ENCODE data around the gene ACP1. TPM values are rescaled to one million over a fixed set of nuclear protein-coding genes. Genes with fewer than 3 reads are reported as not detected.

The ACP1 gene
- 91.1 and 110 TPM in 2 replicates for total RNA-seq

GRCh38 chr2:264493-265468, at the start of gene ACP1:
Gene ACP1 (plus strand): TSS chr2:264947. CDS start chr2:264965, 18 bp downstream.

DNA sequence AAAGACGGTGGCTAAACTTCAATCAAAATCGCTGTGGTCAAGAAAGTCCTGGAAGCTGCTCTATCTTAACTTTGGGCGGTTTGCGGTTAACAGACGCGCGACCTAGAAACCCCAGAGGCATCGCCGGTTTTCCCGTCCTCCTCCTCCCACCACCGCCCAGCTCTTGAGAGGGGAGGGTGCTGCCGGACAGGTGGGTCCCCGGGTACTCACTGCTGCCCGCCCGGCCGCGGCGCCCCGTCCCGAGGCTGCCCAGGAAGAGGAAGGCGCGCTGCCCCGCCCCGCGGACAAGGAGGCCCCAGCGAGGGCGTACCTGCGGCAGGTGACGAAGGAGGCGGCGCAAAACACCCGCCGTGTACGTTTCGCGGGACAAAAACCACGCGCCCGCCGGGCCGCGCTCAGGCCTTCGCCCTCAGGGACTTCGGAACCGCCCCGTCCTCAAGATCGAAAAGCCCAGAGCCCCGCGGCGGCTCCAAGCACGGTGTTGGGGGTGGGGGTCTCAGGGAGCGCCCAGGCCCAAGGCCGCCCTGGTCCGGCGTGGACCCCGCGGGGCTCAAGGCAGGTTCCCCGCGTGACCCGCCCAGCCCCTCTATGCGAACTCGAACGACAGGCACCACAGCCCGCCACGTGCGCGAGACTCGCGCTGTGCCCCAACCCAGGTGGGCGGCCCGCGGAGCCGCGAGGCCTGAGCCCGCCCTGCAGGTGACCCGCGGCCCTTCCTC, 814 bp upstream of the ACP1 start, which contains the start of gene SH3YL1:
Gene SH3YL1, minus strand, starts transcription at position 259 of the 719 bp plus-strand sequence. Its CDS starts 48 bp downstream, at position 211.

GRCh38 chr2:287911-288757, 23.4 kb downstream of the ACP1 start, which contains the start of gene ALKAL2:
Gene ALKAL2 (minus strand): TSS chr2:288091. CDS start chr2:287835, 256 bp downstream.

Other genes starting within 250 kb of the ACP1 start
- under 0.01 and 0.16 TPM in 2 replicates for gene FAM110C, start 218.4 kb upstream of the ACP1 start, total RNA-seq
- gene SH3YL1, start 915 bp upstream of the ACP1 start, total RNA-seq, result 12.7 and 30.3 TPM in 2 replicates
- 1.2 TPM in 1 of 2 replicates, not detected in the other for gene ALKAL2, start 23.1 kb downstream of the ACP1 start, total RNA-seq